Measurements from ENCODE around the gene ANKRD63. TPM values are rescaled to one million over a fixed set of nuclear protein-coding genes. Genes with fewer than 3 reads are reported as not detected.

The ANKRD63 gene
- total RNA-seq, 2 donors from 2014 or later: not detected

GRCh38 chr15:40277471-40277870 lies 5.4 kb downstream of the ANKRD63 start:
- no peak for DNase-seq (ENCODE audit: low spot score)
- peaks cover 15% of the 10 kb centered on the region for H3K27me3 ChIP-seq (replicated peaks; ENCODE audit: insufficient read depth)

GRCh38 chr15:40276927-40277326 lies 5.9 kb downstream of the ANKRD63 start:
- TF ChIP-seq CTCF (IDR thresholded peaks at IDR 0.05): no peak
- DNase-seq (ENCODE audit: low spot score) (no peak), ATAC-seq (ENCODE audit: insufficient number of reproducible peaks, low FRiP score, low read depth) (no peak)
- Histone ChIP-seq H3K4me1 (ENCODE audit: control insufficient read depth in 1 of 2, low read depth in 2 of 2) (peaks cover 0 to 19% of the 10 kb centered on the region in 2 donors), H3K36me3 (no peaks in the 10 kb centered on the region), H3K9me3 (no peaks in the 10 kb centered on the region), H3K27ac (no peak overlapping the region), H3K27me3 (replicated peaks; ENCODE audit: insufficient read depth) (peaks cover 15% of the 10 kb centered on the region), H3K4me3 (no peak overlapping the region)

More at GRCh38 chr15:40277471-40277870, 5.4 kb downstream of the ANKRD63 start:
- Histone ChIP-seq H3K9me3 (no peaks in the 10 kb centered on the region), H3K27ac (no peak overlapping the region), H3K36me3 (no peaks in the 10 kb centered on the region), H3K4me1 (ENCODE audit: control insufficient read depth in 1 of 2, low read depth in 2 of 2) (peaks cover 0 to 25% of the 10 kb centered on the region in 2 donors), H3K4me3 (no peak overlapping the region)
- TF ChIP-seq CTCF (IDR thresholded peaks at IDR 0.05): no peak
- ATAC-seq (ENCODE audit: insufficient number of reproducible peaks, low FRiP score, low read depth): no peak

- ATAC-seq (ENCODE audit: insufficient number of reproducible peaks, low FRiP score, low read depth): no peak
Observed at GRCh38 chr15:40275954-40276353, 6.9 kb downstream of the ANKRD63 start.

GRCh38 chr15:40275523-40275922 lies 7.3 kb downstream of the ANKRD63 start:
- DNase-seq (ENCODE audit: low spot score) (no peak), ATAC-seq (ENCODE audit: insufficient number of reproducible peaks, low FRiP score, low read depth) (no peak)
- no peak for TF ChIP-seq CTCF (IDR thresholded peaks at IDR 0.05)
- Histone ChIP-seq H3K27ac (no peak overlapping the region), H3K4me1 (ENCODE audit: control insufficient read depth in 1 of 2, low read depth in 2 of 2) (peaks cover 0 to 10% of the 10 kb centered on the region in 2 donors), H3K36me3 (no peaks in the 10 kb centered on the region), H3K9me3 (no peaks in the 10 kb centered on the region), H3K27me3 (replicated peaks; ENCODE audit: insufficient read depth) (peaks cover 5% of the 10 kb centered on the region), H3K4me3 (no peak overlapping the region)

More at GRCh38 chr15:40275954-40276353, 6.9 kb downstream of the ANKRD63 start:
- DNase-seq (ENCODE audit: low spot score): no peak
- Histone ChIP-seq H3K27me3 (replicated peaks; ENCODE audit: insufficient read depth) (peaks cover 9% of the 10 kb centered on the region), H3K4me1 (ENCODE audit: control insufficient read depth in 1 of 2, low read depth in 2 of 2) (peaks cover 0 to 10% of the 10 kb centered on the region in 2 donors), H3K4me3 (no peak overlapping the region), H3K36me3 (no peaks in the 10 kb centered on the region), H3K9me3 (no peaks in the 10 kb centered on the region), H3K27ac (no peak overlapping the region)
- no peak for TF ChIP-seq CTCF (IDR thresholded peaks at IDR 0.05)

- Histone ChIP-seq H3K27me3 (replicated peaks; ENCODE audit: insufficient read depth) (no peaks in the 10 kb centered on the region), H3K4me3 (no peak overlapping the region), H3K27ac (no peak overlapping the region), H3K9me3 (no peaks in the 10 kb centered on the region), H3K36me3 (no peaks in the 10 kb centered on the region), H3K4me1 (ENCODE audit: control insufficient read depth in 1 of 2, low read depth in 2 of 2) (peaks cover 0 to 5% of the 10 kb centered on the region in 2 donors)
- no peak for ATAC-seq (ENCODE audit: insufficient number of reproducible peaks, low FRiP score, low read depth)
- peak; percentile 100 for TF ChIP-seq CTCF (IDR thresholded peaks at IDR 0.05)
- peak; percentile 38 for DNase-seq (ENCODE audit: low spot score)
Observed at GRCh38 chr15:40274350-40275274, 8.3 kb downstream of the ANKRD63 start.

Data from thoracic aorta (tissue), 2 donors.